ENCODE measurements around the gene AMH. TPM values are rescaled to one million over a fixed set of nuclear protein-coding genes. Genes with fewer than 3 reads are reported as not detected.
"Not testable (repeated sequence)": the region's sequence is repeated elsewhere in the genome, so short reads cannot be mapped to it uniquely, and the experiment has no call there.

Gene AMH
- total RNA-seq, result 0.52 TPM

DNA sequence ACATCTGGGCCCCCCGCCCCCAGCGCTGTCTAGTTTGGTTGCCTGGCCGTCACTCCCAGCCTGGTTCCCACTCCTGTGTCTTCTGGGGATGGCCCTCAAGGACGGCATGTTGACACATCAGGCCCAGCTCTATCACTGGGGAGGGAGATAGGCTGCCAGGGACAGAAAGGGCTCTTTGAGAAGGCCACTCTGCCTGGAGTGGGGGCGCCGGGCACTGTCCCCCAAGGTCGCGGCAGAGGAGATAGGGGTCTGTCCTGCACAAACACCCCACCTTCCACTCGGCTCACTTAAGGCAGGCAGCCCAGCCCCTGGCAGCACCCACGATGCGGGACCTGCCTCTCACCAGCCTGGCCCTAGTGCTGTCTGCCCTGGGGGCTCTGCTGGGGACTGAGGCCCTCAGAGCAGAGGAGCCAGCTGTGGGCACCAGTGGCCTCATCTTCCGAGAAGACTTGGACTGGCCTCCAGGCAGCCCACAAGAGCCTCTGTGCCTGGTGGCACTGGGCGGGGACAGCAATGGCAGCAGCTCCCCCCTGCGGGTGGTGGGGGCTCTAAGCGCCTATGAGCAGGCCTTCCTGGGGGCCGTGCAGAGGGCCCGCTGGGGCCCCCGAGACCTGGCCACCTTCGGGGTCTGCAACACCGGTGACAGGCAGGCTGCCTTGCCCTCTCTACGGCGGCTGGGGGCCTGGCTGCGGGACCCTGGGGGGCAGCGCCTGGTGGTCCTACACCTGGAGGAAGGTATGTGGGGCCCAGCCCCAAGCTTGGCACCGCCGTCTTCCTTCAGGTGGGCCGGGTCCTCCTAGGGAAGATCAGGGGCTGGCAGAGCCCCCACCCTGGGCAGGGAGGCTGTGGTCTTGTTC, at the start of gene AMH:
AMH (plus strand) TSS at position 314 of the 857 bp plus-strand sequence; CDS start at position 324, 10 bp downstream.
- Histone ChIP-seq H3K27me3 (ENCODE audit: control insufficient read depth in 3 of 3, insufficient read depth in 3 of 3, low read length in 3 of 3) (peaks cover 3 to 21% (median 3%) of the 10 kb centered on the region in 3 donors), H3K36me3 (ENCODE audit: control insufficient read depth in 3 of 3, insufficient read depth in 3 of 3, low read length in 3 of 3) (peaks cover 30 to 47% (median 34%) of the 10 kb centered on the region in 3 donors)

DNA sequence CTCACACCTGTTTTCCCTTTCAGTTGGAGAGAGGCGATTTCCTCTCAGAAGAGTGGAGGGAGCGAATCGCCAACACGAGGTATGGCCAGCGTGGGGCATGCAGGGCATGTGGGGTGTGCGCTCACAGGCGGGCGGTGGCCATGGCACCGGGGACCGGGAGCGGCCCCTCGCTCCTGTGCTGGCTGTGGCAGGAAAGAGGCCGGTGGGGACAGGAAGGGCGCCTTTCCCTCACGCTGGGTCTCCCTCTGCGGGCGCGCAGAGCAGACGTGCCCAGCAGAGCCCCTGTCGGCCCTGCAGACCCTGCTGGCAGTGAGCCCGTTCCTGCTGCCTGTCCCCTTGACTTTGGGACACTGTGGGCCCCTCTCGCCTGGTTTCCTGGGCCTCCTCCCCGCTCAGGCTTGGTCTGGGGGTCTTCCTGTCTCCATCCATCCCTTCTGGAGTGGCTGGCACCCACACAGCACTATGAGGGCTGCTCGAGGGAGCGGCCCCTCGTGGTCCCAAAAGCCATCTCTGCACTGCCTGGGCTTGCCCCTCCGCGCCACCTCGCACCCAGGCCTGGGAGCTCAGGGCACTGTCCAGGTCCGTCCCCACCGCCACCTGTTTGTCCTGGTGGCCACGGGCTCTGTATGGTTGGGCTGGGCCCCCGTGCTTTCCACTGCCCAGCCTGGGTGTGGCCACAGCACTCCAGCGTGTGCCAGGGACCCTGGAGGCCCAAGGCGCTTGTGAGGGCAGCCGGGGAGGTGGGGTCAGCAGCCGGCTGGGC, 49.1 kb upstream of the AMH start:
- no peak overlapping the region for H3K9ac ChIP-seq (ENCODE audit: low read depth in 1 of 3, low read length in 3 of 3)
- peaks cover 19 to 37% (median 22%) of the 10 kb centered on the region in 3 donors for H3K36me3 ChIP-seq (ENCODE audit: control insufficient read depth in 3 of 3, insufficient read depth in 3 of 3, low read length in 3 of 3)
- H3K4me1 ChIP-seq (ENCODE audit: control insufficient read depth in 3 of 3, insufficient read depth in 3 of 3, low read length in 3 of 3), result peaks cover 0 to 16% (median 2%) of the 10 kb centered on the region in 3 donors
- no peaks in the 10 kb centered on the region for H3K9me3 ChIP-seq (ENCODE audit: control insufficient read depth in 3 of 3, low read length in 3 of 3)
- no peak overlapping the region for H3K27ac ChIP-seq (ENCODE audit: low read depth, low read length)
- H3K4me3 ChIP-seq (ENCODE audit: low read length in 3 of 3), result no peak overlapping the region
- H3K27me3 ChIP-seq (ENCODE audit: control insufficient read depth in 3 of 3, insufficient read depth in 3 of 3, low read length in 3 of 3), result no peaks in the 10 kb centered on the region

More for the DNA sequence above, at the start of gene AMH:
- no peak within 1 kb of the TSS for H3K4me3 ChIP-seq (ENCODE audit: low read length in 3 of 3)
- no peaks in the 10 kb centered on the region for H3K9me3 ChIP-seq (ENCODE audit: control insufficient read depth in 3 of 3, low read length in 3 of 3)
- H3K9ac ChIP-seq (ENCODE audit: low read depth in 1 of 3, low read length in 3 of 3), result peak within 1 kb of the TSS in 1 of 3 donors; percentile 57
- H3K27ac ChIP-seq (ENCODE audit: low read depth, low read length), result no peak within 1 kb of the TSS
- H3K4me1 ChIP-seq (ENCODE audit: control insufficient read depth in 3 of 3, insufficient read depth in 3 of 3, low read length in 3 of 3), result peaks cover 18 to 55% (median 47%) of the 10 kb centered on the region in 3 donors

DNA sequence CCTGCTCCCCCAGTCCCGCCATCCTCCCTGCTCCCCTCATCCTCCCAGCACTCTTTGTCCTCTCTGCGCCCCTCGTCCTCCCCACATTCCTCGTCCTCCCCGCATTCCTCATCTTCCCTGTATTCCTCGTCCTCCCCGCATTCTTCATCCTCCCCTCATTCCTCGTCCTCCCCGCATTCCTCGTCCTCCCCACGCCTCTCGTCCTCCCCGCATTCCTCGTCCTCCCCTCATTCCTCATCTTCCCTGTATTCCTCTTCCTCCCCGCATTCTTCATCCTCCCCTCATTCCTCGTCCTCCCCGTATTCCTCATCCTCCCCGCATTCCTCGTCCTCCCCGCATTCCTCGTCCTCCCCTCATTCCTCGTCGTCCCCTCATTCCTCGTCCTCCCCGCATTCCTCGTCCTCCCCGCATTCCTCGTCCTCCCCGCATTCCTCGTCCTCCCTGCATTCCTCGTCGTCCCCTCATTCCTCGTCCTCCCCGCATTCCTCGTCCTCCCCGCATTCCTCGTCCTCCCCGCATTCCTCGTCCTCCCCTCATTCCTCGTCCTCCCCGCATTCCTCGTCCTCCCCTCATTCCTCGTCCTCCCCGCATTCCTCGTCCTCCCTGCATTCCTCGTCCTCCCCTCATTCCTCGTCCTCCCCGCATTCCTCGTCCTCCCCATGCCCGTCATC, 48.4 kb upstream of the AMH start:
- H3K9me3 ChIP-seq (ENCODE audit: control insufficient read depth in 3 of 3, low read length in 3 of 3); H3K9ac ChIP-seq (ENCODE audit: low read depth in 1 of 3, low read length in 3 of 3); H3K27me3 ChIP-seq (ENCODE audit: control insufficient read depth in 3 of 3, insufficient read depth in 3 of 3, low read length in 3 of 3); H3K4me3 ChIP-seq (ENCODE audit: low read length in 3 of 3); H3K27ac ChIP-seq (ENCODE audit: low read depth, low read length): not testable (repeated sequence)
- H3K4me1 ChIP-seq (ENCODE audit: control insufficient read depth in 3 of 3, insufficient read depth in 3 of 3, low read length in 3 of 3), result peaks cover 0 to 15% (median 2%) of the 10 kb centered on the region in 3 donors
- H3K36me3 ChIP-seq (ENCODE audit: control insufficient read depth in 3 of 3, insufficient read depth in 3 of 3, low read length in 3 of 3), result peaks cover 17 to 40% (median 18%) of the 10 kb centered on the region in 3 donors

DNA sequence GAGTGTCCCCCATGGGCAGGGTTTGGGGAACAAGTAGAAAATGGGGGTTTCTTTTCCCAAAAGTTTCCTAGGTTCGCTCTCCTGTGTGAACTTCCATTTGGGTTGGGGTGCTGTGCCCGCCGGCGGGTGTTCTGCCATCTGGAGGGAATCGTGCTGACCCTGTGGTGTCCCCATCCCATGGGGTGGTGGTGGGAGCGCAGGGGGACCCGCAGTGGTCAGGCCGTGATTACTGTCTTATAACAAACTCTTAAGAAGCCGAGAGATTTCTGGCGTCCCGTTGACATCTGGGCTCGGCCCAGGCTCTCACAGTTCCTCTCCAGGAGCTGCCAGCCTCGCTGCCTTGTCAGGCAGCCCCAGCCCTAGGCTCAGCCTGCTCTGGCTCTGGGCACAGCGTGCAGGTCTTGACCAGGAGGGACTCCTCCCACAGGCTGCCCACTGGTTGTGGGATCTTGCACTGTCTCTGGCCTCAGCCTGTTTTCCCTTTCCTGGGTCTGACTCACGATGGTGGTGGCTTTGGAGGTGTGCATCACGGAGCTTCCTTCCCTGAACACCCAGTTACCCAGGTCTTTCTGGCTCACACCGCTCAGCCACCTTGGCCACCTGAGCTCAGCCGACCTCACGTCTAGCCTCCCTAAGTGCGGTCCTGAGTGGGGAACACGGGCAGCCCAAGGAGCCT, 47.5 kb upstream of the AMH start:
- Histone ChIP-seq H3K9me3 (ENCODE audit: control insufficient read depth in 3 of 3, low read length in 3 of 3) (no peaks in the 10 kb centered on the region), H3K9ac (ENCODE audit: low read depth in 1 of 3, low read length in 3 of 3) (peak overlapping the region in 1 of 3 donors; percentile 3), H3K4me3 (ENCODE audit: low read length in 3 of 3) (no peak overlapping the region), H3K27ac (ENCODE audit: low read depth, low read length) (no peak overlapping the region), H3K27me3 (ENCODE audit: control insufficient read depth in 3 of 3, insufficient read depth in 3 of 3, low read length in 3 of 3) (no peaks in the 10 kb centered on the region), H3K4me1 (ENCODE audit: control insufficient read depth in 3 of 3, insufficient read depth in 3 of 3, low read length in 3 of 3) (peaks cover 0 to 8% (median 0%) of the 10 kb centered on the region in 3 donors), H3K36me3 (ENCODE audit: control insufficient read depth in 3 of 3, insufficient read depth in 3 of 3, low read length in 3 of 3) (peaks cover 14 to 37% (median 19%) of the 10 kb centered on the region in 3 donors)

DNA sequence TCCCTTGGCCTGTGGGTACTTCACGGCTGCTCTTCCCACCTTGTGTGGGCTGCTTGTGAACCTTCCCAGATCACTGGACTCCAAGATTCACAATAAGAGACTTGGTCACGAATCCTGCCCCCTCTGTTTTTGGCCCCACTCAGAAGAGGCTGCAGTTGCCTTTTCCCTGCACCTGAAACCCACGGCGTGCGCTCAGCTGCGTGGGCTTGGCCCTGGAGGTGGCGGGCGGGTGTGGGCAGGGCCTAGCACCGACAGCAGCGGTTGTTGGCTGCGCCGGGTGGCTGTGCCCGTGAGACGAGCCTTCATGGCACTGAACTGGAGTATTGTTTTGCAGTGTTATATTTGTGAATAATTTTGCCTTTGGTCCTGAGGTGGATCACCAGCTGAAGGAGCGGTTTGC, 46.8 kb upstream of the AMH start:
- Histone ChIP-seq H3K9ac (ENCODE audit: low read depth in 1 of 3, low read length in 3 of 3) (no peak overlapping the region), H3K36me3 (ENCODE audit: control insufficient read depth in 3 of 3, insufficient read depth in 3 of 3, low read length in 3 of 3) (peaks cover 21 to 40% (median 27%) of the 10 kb centered on the region in 3 donors)

DNA sequence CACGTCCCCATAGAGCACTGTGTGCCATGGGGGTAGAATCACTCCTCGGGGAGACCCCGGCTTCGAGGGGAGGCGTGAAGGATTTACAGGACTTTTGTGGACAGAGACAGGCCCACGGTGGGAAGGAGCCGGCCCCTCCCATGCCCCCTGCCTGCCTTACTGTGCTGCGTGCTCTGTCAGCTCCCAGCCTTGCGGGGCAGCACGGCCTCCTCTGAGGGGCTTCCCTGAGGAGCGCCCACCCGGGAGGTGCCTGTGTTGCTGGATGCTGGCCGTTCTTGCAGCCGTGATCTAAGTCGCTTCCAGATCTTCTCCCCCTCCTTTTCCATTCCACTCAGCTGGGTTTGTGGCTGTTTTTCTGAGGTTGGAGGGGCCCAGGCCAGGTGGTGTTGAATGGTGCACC, 42.1 kb upstream of the AMH start:
- peaks cover 0 to 14% (median 8%) of the 10 kb centered on the region in 3 donors for H3K4me1 ChIP-seq (ENCODE audit: control insufficient read depth in 3 of 3, insufficient read depth in 3 of 3, low read length in 3 of 3)
- no peak overlapping the region for H3K4me3 ChIP-seq (ENCODE audit: low read length in 3 of 3)
- no peaks in the 10 kb centered on the region for H3K27me3 ChIP-seq (ENCODE audit: control insufficient read depth in 3 of 3, insufficient read depth in 3 of 3, low read length in 3 of 3)
- H3K9me3 ChIP-seq (ENCODE audit: control insufficient read depth in 3 of 3, low read length in 3 of 3), result no peaks in the 10 kb centered on the region
- H3K9ac ChIP-seq (ENCODE audit: low read depth in 1 of 3, low read length in 3 of 3), result no peak overlapping the region
- H3K36me3 ChIP-seq (ENCODE audit: control insufficient read depth in 3 of 3, insufficient read depth in 3 of 3, low read length in 3 of 3), result peaks cover 38 to 66% (median 43%) of the 10 kb centered on the region in 3 donors
- H3K27ac ChIP-seq (ENCODE audit: low read depth, low read length), result no peak overlapping the region

More for the DNA sequence above, 46.8 kb upstream of the AMH start:
- H3K27ac ChIP-seq (ENCODE audit: low read depth, low read length), result no peak overlapping the region
- H3K9me3 ChIP-seq (ENCODE audit: control insufficient read depth in 3 of 3, low read length in 3 of 3), result no peaks in the 10 kb centered on the region
- peaks cover 0 to 8% (median 2%) of the 10 kb centered on the region in 3 donors for H3K4me1 ChIP-seq (ENCODE audit: control insufficient read depth in 3 of 3, insufficient read depth in 3 of 3, low read length in 3 of 3)
- H3K4me3 ChIP-seq (ENCODE audit: low read length in 3 of 3), result no peak overlapping the region
- H3K27me3 ChIP-seq (ENCODE audit: control insufficient read depth in 3 of 3, insufficient read depth in 3 of 3, low read length in 3 of 3), result no peaks in the 10 kb centered on the region

DNA sequence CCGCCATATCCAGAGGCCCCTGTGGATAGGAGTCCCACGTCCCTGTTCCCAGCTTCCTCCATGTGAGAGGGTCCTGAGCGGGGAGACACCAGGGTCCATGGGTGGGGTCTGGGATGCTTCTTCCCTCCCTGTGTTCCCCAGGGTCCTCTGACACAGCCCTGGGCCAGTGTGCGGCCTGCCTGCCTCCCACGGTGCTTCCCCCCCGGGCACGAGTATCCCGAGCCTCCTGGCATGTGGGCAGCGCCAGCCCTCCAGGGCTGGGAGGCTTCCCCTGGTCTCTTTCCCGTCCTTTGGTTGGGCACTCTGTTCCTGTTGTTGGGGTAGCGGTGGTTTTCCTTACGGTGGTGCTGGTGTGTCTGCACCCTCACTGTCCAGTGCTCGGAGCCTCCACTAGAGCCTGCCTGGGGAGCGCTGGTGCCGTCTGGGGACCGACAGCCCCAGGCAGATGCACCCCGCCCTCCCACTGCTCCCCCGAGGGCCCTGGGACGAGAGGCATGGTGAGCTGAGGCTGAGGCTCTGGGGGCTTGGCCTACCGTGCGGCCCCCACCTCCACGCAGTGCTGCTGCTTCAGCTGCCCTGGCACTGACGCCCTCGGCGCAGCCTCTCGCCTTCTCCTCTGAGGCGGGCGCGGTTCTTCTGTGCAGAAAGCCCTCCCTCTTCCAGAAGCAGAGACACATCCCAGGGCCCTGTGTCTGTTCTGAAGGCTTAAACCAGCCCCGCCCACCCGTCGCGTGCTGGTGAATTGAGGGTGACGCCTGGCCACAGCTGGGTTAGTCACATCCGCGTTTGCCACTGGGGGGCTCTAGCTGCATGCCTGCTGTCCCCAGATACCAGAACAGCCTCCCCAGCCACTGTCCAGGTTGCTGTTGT, 40.9 kb upstream of the AMH start:
- no peaks in the 10 kb centered on the region for H3K27me3 ChIP-seq (ENCODE audit: control insufficient read depth in 3 of 3, insufficient read depth in 3 of 3, low read length in 3 of 3)
- peaks cover 40 to 66% (median 50%) of the 10 kb centered on the region in 3 donors for H3K36me3 ChIP-seq (ENCODE audit: control insufficient read depth in 3 of 3, insufficient read depth in 3 of 3, low read length in 3 of 3)
- H3K4me1 ChIP-seq (ENCODE audit: control insufficient read depth in 3 of 3, insufficient read depth in 3 of 3, low read length in 3 of 3), result peaks cover 0 to 14% (median 8%) of the 10 kb centered on the region in 3 donors
- H3K9ac ChIP-seq (ENCODE audit: low read depth in 1 of 3, low read length in 3 of 3), result no peak overlapping the region
- H3K27ac ChIP-seq (ENCODE audit: low read depth, low read length), result peak overlapping the region; percentile 19
- H3K9me3 ChIP-seq (ENCODE audit: control insufficient read depth in 3 of 3, low read length in 3 of 3), result no peaks in the 10 kb centered on the region
- no peak overlapping the region for H3K4me3 ChIP-seq (ENCODE audit: low read length in 3 of 3)

DNA sequence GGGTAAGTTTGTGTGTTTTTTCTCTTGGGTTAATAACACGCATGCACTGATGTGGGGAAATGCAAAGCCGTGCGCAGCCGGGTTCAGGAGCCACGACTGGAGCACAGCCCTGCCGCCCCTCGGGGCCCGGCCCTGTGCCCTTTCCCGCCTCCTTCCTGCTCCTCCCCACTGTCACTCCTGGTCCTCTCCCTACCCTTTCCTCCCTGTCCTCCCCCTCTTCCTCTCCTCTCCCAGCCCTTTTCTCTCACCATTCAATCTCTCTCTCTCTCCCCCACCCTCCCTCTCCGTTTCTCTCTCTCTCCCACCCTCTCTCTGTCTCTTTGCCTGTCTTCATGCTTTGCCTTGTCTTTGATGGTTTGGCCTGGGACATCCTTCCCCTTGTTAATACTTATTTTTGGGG, 40.1 kb upstream of the AMH start:
- Histone ChIP-seq H3K4me1 (ENCODE audit: control insufficient read depth in 3 of 3, insufficient read depth in 3 of 3, low read length in 3 of 3) (peaks cover 0 to 14% (median 8%) of the 10 kb centered on the region in 3 donors), H3K27ac (ENCODE audit: low read depth, low read length) (peak overlapping the region; percentile 19), H3K9ac (ENCODE audit: low read depth in 1 of 3, low read length in 3 of 3) (no peak overlapping the region), H3K36me3 (ENCODE audit: control insufficient read depth in 3 of 3, insufficient read depth in 3 of 3, low read length in 3 of 3) (peaks cover 36 to 66% (median 50%) of the 10 kb centered on the region in 3 donors), H3K27me3 (ENCODE audit: control insufficient read depth in 3 of 3, insufficient read depth in 3 of 3, low read length in 3 of 3) (no peaks in the 10 kb centered on the region), H3K4me3 (ENCODE audit: low read length in 3 of 3) (no peak overlapping the region), H3K9me3 (ENCODE audit: control insufficient read depth in 3 of 3, low read length in 3 of 3) (no peaks in the 10 kb centered on the region)
